HG02678 (cell line): ENCODE results near the gene THYN1.

Experiments
- ATAC-seq: cut with Tn5 transposase; IDR thresholded peaks from one replicate; pipeline ENCODE4 v1.9.1; 2021; ENCODE audit warnings: mild to moderate bottlenecking, moderate library complexity; ENCODE audit not compliant: unreplicated experiment

The THYN1 gene

GRCh38 chr11:134252346-134253187, 585 bp downstream of the THYN1 start:
- ATAC-seq: peak; percentile 31

DNA sequence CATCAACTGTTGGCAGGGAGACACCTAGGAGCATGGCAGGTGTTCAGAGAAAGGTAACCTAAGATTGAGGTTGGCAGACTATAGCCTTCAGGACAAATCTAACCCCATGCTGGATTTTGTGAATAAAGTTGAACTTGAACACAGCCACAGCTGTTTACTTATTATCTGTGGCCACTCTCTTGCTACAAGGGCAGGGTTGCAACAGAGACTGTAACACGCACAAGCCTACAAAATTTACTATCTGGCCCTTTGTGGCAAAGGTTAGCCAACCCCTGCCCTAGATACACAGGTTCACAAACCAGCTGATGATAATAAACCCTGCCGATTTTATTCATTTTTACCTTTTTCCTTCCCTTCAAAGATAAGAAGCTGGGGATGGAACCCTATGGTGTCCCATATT, 2.5 kb downstream of the THYN1 start:
- ATAC-seq: no peak

DNA sequence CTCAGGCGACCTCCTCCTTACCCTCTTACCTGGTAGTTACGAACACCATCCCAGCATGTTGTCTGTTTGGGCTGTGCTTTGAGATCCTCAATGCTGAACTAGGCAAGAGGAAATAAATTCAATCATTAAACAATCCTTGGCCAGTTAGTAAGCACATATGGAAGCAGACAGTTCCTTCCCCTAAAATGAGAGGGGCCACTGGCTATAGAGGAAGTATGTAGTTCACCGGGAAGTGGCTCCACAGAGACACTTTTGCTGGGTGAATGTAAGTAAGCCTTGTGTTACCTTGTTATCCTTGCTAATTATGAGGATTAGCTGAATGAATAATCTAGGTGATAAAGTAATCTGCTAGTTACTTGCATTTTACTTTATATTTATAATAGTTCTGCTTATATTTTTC, 2.9 kb downstream of the THYN1 start:
- no peak for ATAC-seq

DNA sequence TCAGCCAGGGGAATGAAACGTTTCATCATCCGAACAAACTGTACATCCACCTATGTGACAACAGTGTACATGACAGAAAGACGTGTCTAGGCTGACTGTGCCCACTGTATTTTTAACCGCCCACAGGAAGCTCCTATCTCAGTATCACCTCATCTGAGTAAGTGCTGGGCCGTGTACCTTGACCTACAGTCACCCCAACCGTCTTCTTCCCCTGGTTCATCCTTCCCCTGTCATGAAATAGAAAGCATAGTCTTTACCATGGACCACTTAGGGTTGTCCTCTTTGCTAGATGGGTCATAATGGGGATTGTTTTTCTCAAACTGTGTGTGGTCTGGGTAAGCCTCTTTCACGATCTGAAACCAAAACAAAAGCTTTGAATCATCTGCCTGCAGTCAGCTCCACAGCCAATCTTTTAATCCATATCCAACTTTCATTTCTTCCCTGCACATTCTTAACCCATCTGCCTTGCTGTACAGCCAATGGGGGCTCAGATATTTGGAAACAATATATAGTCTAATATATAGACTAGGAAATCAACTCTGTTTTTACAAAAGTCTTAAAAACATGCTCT, 4.2 kb downstream of the THYN1 start:
- no peak for ATAC-seq

- ATAC-seq: no peak
These were observed 6.5 kb downstream of the THYN1 start for GRCh38 chr11:134246678-134247077.

DNA sequence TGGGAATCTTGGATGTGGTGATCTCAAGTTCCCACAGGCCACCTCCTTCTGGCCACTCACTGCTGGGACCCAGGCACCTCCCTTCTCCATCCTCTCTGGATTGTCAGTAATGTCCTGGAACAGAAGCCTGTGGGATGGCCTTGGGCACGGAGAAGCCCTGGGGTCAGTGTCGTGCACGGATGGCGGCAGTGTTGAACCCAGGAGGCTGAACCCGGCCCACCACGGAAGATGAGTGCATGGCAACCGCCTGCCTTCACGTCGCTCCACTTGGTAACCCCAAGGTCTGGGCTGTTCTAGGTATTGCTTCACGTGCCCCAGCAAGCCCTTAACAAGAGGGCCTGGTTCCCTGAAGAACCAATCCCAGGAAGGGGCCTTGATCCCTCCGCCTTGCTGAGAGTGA, 7.1 kb downstream of the THYN1 start:
- no peak for ATAC-seq

- ATAC-seq: no peak
These were observed 7.7 kb downstream of the THYN1 start for GRCh38 chr11:134245434-134245833.

GRCh38 chr11:134244593-134244992, 8.6 kb downstream of the THYN1 start:
- ATAC-seq: peak; percentile 86

DNA sequence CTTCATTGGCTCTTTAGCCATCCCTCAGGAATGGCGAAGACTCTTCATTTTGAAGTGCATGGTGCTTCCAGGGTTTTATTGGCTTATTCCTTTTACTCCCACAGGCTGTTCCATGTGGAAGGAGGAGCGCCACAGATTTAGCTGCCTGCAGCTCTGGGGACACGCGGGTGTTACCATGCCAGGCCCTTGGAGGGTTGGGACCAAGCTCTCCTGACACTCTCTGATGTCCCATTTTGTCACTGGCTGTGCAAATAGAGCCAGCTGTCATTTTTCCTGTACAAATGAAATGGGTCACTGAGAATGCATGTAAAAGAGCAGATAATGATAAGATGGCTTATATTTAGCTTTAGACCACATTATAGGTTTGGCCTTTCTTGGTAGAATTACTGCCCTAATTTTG, 9.2 kb downstream of the THYN1 start:
- no peak for ATAC-seq

GRCh38 chr11:134242376-134242775, 10.8 kb downstream of the THYN1 start:
- no peak for ATAC-seq

GRCh38 chr11:134240592-134240991, 12.6 kb downstream of the THYN1 start:
- ATAC-seq: no peak

- no peak for ATAC-seq
These were observed 14.2 kb downstream of the THYN1 start for GRCh38 chr11:134238956-134239355.

- ATAC-seq: no peak
These were observed 15.6 kb downstream of the THYN1 start for GRCh38 chr11:134237557-134237922.

DNA sequence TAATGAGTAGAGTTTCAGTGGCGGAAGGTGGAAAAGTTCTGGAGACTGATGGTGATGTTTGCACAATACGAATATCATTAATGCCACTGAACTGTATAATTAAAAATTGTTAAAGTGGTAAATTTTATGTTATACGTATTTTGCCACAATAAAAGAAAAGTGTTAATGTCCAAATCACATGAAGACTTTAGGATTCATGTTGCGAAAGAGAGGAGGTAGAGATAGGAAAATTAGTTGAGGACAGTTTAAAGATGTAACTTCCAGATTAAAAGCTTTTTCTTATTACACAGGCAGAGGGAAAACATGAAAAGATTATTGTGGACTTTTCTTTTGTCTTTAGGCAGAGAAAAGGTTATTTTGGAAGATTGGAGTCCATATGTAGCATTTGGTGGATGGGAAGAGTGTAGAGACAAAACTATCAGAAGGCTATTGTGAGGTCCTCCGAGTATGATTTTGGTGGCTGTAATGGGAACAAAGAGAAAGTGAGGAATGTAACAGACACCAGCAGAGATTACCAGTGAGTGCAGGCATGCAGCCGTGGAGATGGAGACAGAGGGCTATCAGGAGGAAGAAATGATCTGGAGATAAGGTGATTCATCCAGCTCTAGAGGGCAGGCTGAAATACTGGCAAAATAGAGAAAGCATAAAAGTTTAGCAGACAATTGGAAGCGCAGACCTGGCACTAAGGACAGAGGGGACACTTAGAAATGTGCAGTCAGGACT, 16.2 kb downstream of the THYN1 start:
- no peak for ATAC-seq

DNA sequence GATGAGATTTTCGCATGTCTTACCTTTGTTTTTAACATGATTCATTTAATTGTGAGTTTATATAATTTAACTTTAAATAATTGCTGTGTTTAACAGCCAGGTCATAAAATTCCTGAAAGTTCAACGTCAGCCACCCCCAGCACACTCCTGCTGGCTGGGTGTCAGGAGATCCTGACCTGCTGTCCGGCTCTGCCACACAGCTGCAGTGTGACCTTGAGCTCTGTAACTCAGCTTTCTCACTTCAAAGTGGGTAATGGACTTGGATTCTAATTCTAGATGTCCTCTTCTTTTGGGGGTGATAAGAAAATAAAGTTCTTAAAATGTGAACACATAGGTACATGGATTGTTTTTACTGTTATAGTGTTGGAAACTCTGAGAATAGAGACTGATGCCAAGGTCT, 17.8 kb downstream of the THYN1 start:
- ATAC-seq: no peak

- ATAC-seq: no peak
These were observed 19.4 kb downstream of the THYN1 start for GRCh38 chr11:134233729-134234179.

DNA sequence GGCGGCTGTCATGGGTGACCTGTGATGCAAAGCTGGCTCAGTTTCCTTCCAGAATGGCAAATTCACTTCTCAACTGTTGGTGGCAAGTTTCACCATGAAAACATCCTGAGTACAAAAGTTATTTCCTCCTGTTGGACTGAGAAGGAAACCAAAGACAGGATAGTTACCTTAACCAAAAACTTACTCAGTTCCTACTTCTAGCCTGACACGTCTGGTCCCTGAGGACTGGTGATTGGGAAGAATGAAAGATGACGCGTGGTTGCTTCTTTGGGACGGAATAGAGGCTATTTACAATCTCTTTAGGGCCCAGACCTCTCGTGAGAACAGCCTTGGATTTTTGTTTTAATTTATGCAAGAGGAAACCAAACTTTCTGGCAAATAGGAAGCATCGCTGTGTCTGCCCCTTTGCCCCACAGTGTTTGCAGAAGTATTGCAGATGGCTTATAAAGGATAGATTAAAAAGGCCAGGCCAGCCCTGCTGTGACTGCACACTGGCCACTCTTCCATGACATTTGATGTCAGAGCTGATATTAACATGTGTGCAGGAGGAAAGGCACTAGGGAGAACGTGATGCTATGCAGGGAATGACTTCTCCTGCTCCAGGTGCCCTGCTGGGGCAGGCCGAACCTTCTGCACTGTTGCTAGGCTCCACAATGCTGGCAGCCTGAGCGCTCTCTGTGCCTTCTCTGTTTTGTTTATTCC, 21.0 kb downstream of the THYN1 start:
- ATAC-seq: no peak

DNA sequence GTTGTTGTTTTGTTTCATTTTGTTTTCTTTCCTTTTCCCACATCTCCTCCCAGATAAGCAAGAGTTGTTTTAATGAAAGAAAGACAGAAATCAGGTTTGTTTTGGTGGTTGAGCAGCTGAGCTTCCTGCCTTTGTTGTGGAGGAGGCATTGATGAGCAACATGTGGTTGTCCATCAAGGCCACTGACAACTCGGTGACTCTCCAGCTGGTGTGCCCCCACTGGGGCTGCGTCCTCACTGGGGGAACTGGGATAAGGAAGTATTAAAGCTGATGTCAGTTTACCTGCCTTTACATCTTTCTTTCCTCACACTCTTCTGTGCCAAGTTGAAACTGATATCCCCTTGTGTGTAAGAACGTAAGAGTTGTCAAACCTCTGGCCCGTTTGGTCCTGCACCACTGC, 22.8 kb downstream of the THYN1 start:
- no peak for ATAC-seq

- no peak for ATAC-seq
These were observed 23.9 kb downstream of the THYN1 start for GRCh38 chr11:134229126-134229790.

- peak; percentile 57 for ATAC-seq
These were observed 24.5 kb downstream of the THYN1 start for GRCh38 chr11:134228625-134229024.

DNA sequence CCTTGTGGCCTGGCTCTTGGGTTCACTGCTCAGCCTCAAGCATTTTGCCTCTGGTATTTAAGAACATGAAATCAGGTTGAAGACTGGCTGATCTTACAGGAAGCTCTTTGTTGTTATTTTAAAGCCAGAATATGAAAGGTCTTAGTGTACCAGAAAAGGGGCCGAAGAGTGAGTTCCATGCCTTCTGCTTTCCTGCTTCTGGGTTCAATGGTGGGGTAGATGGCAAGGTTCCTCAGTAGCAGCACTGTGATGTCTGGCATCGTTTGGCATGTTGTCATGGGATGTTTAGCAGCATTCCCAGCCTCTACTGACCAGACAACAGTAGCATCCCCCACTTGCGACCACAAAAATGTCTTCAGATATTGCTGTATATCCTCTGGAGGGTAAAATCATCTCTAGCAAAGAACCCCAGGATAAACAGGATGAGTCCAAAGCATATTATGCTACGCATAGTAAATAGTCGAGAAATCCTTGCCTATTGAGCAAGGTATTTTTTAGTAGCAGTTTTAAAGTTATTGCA, 26.3 kb downstream of the THYN1 start:
- no peak for ATAC-seq
